Glomerular visceral epithelial cell (primary cell): ENCODE measurements around the gene COG5.
A peak's percentile ranks its signal among the peaks of the same experiment; 100 is the strongest.
"Not testable (repeated sequence)": the region's sequence is repeated elsewhere in the genome, so short reads cannot be mapped to it uniquely, and the experiment has no call there.

ENCODE experiments used
- DNase-seq: peaks from one replicate; pipeline ENCODE4 v3.0.0-alpha.2; 2016; ENCODE audit errors: extremely low spot score

COG5 gene

DNA sequence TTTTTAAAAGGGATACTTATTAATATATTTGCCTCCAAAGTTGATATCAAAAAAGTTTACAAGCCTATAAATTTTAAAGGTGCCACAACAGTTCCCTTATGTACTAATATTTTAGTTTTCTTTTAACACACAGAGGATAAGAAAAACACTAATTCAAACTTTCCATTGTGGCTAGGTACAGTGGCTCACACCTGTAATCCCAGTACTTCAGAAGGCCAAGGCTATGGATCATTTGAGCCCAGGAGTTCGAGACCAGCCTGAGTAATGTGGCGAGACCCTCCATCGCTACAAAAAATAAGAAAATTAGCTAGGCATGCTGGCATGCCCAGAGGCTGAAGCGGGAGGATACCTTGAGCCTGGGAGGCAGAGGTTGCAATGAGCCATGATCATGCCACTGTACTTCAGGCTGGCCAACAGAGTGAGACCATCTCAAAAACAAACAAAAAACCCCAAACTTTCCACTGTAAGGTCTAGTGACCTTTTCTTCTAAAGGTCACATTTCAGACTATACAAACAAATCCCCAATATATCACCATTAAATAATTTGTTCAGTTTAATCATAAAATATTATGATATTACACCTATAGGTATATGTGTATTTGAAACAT lies 287.4 kb downstream of the COG5 start:
- no peak for DNase-seq

- no peak for DNase-seq
These were observed 289.2 kb downstream of the COG5 start for GRCh38 chr7:107274506-107274905.

- DNase-seq: no peak
These were observed 293.9 kb downstream of the COG5 start for GRCh38 chr7:107269790-107270189.

DNA sequence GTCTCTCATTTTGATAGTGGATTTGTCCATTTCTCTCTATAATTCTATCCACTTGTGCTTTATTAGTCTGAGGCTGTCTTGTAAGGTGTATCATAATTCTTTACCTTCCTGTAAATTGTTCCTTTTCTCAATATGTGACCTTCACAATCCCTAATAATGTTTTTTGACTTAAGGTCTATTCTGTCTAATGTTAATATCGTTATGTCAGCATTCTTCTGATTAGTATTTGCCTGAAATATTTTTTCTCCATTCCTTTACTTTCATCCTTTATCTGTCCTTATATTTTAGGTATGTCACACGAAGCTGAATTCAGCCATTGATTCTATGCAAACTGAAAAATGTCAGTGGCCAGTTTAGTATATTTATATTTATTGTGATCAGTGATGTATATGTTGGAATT lies 295.1 kb downstream of the COG5 start:
- no peak for DNase-seq

- DNase-seq: no peak
These were observed 296.6 kb downstream of the COG5 start for GRCh38 chr7:107267138-107267537.

DNA sequence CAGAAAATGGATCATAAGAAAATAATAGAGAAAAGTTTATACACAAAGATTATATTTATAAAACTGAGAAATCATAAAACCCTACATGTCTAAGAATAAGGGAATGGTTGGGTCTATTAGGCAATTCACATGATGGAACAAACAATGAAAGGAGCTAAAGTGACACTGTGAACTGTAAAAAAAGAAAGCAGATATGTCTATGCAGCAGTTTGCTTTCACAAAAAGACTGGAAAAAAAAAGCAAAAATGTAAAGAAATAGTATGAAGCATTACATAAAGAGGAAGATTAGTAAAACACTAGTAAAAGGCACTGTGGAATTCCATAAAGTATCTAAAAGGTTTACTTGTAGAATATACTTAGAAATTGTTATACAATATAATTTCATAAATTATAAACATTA lies 299.0 kb downstream of the COG5 start:
- DNase-seq: no peak

DNA sequence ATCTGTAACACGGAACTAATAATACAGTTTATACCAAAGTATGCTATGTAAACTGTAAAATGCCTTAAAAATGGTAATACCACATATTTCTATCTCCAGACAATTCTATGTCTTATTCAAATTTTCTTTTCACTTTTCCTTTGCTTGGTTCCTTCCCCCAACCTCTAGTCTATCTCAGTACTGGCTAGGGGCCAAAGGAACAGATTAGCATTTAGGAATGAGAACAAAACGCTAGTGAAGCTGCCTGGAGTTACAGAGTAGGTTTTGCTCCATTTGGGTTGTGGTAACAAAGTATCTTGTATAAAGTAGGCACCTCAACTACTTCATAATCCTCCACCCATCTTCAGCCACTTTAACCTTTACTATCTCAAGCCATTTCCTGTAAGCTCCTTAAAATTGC lies 300.9 kb downstream of the COG5 start:
- no peak for DNase-seq

DNA sequence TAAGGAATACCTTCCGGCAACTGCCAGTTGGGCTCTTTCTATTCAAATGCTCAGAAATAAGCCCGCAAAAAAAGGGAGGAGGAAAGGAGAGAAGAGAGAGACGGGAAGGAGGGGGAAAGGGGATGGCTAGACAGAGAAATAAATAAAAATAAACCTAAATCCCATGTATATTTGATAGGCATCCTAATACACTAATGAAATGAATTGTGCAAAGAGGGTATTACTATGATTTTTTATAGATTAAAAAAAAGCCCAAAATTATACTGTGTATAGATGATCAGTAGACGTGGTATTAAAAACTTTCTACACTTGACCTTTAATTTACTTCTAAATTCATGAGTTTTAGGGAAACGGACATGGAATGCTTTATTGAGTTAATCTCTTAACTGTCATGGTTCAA lies 305.0 kb downstream of the COG5 start:
- no peak for DNase-seq

DNA sequence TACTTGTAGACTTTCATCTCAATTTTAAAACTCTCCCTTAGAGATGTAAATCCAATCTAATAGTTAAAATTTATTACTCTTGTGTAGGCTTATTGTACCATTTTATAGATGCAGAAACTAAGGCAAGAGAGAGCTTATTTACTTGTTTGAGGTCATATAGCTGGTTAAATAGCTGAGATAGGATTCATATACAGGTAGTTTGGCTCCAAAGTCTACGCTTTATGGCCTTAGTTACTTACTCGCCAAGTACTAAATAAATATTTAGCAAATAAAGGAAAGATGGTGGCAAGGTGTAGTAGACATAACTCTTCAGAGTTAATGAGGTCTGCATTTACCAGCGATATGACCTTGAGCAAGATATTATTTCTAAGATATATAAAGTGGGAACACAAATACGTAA lies 308.1 kb downstream of the COG5 start:
- DNase-seq: no peak

- no peak for DNase-seq
These were observed 309.2 kb downstream of the COG5 start for GRCh38 chr7:107254398-107254985.

GRCh38 chr7:107253599-107253998 lies 310.1 kb downstream of the COG5 start:
- DNase-seq: no peak

DNA sequence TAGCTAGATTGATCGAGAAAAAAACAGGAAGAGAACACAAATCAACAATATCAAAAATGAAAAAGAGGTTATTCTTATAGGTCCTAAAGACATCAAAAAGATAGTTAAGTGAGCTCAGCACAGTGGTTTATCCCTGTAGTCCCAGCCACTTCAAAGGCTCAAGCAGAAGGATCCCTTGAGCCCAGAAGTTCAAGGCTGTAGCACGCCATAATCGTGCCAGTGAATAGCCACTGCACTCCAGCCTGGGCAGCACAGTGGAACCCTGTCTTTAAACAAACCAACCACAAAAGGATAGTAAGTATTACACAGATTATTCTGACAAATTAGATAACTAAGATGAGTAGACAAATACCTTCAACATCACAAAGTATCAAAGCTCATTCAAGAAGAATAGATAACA lies 311.8 kb downstream of the COG5 start:
- no peak for DNase-seq

- DNase-seq: no peak
These were observed 315.0 kb downstream of the COG5 start for GRCh38 chr7:107248551-107249316.

DNA sequence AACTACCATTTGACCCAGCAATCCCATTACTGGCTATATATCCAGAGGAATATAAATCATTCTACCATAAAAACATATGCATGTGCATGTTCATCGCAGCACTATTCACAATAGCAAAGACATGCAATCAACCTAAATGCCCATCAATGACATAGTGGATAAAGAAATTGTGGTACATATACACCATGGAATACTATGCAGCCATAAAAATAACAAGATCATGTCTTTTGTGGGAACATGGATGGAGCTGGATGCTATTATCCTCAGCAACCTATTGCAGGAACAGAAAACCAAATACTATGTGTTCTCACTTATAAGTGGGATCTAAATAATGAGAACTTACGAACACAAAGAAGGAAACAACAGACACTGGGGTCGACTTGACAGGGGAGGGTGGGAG lies 316.9 kb downstream of the COG5 start:
- not testable (repeated sequence) for DNase-seq

DNA sequence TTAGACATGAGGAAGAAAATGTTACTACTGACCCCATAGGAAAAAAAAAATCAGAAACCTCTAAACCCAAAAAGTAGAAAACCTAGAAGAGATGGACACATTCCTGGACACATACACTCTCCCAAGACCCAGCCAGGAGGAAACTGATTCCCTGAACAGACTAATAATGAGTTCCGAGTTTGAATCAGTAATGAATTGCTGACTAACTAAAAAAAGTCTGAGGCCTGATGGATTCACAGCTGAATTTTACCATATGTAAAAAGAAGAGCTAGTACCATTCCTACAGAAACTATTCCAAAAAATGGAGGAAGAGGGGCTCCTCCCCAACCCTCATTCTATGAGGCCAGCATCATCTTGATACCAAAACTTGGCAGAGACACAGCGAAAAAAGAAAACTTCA lies 319.1 kb downstream of the COG5 start:
- no peak for DNase-seq

DNA sequence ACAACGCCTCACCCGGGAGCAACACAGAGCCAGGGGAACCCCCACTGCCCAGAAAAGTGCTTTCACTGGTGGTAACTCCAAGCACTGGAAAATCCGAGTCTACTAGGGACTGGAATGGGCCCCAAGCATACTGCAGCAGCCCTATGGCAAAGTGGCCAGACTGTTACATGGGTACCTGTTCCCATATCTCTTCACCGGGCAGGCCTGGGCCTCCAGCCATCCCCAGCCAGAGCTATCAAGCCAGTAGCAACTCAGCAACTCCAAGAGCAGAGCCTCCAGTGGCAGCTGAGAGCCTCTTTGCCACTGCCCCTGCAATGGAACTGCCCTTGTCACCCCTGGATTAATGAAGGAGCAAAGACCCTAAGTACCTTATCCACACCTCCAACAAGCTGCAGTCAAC lies 321.5 kb downstream of the COG5 start:
- no peak for DNase-seq

DNA sequence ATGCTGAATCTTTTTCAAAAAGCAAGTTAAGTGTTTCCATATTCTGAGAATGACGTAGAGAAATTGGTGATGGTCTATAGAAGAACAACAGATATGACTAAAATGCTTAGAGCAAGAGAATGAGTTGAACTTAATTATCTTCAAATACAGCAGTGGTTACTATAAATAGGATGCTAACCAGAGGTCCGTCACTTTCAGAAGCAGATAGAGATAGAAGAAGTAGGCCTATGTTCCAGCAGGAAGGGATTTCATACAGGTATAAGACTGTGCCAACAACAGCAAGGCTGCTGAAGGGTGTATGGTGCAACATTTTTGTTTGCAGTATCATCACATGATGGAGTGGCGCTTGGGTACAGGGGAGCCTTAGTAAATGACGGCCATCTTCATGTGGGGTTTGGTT lies 326.3 kb downstream of the COG5 start:
- no peak for DNase-seq

- no peak for DNase-seq
These were observed 326.9 kb downstream of the COG5 start for GRCh38 chr7:107236862-107237261.

- DNase-seq: no peak
These were observed 329.3 kb downstream of the COG5 start for GRCh38 chr7:107234436-107234835.

DNA sequence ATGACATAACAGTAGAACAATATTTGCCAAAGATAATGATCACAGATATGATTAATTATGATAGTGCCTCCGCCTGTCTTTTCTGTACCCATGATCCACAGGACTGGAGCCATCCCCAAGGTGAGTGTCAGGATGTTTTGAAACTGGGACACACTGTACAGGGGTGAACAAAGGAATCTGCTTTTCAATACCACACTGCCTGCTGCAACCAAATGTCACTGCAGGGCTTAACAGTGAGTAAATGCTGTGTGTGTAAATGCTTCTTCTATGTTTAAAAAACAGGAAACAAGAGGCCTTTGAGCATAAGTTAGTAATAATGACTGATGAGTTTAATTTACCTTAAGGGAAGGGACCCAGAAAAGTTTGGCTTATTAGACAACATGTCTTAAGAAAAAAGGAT lies 329.7 kb downstream of the COG5 start:
- no peak for DNase-seq

- peak; percentile 35 for DNase-seq
These were observed 330.5 kb downstream of the COG5 start for GRCh38 chr7:107233174-107233573.

DNA sequence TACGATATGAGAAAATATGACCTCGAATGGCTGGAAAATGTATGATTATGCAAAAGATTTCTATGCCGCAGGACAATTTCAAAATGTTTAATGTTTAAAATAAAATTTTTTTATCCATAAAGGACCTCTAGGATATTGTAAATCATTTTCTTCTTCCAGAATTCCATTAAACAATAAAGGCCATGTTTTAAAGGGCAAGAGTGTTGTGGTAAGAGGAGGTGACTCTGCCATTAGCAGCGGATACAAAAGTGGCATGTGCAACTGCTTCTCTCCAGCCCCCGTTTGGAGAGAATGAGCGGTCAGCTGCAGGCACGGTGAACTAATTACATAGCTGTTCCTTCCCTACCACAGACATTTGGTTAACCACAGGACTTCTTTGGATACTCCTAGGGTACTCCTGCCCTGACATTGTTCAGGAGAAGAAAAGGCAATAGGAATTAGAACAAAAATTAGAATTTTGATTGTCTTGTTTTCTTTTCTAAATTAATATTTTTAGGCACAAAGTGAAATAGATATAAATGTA lies 331.1 kb downstream of the COG5 start:
- peak; percentile 78 for DNase-seq

DNA sequence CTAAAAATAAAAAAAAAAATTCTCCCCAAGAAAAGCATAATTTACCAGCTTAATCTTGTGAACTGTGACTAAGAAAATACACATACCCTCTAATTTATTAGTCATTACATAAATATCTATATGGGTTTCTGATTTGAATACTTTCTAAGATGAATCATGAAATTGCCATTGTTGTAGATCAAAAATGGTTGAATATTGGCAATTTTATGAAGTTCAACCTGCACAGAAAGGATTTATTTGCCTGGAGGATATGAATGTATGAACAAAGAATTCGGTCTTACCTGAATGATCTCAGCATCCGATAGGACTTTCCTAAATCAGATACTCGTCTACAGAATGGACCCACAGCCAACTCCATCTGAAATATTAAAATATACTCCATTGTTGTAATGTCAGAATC lies 333.4 kb downstream of the COG5 start:
- DNase-seq: no peak
